Motor neuron (in vitro differentiated cells): ENCODE data around the gene CDO1. TPM values are rescaled to one million over a fixed set of nuclear protein-coding genes. Genes with fewer than 3 reads are reported as not detected.

Experiments used
- ATAC-seq, 8 experiments: fragments of 200-7000 bp; cut with Tn5 transposase; replicated peaks in 6 of 8; 2 replicates each; pipeline ENCODE4 v1.8.0; 2021; ENCODE audit warnings: mild to moderate bottlenecking in 8 of 8, moderate library complexity in 8 of 8
- H3K27ac ChIP-seq, 2 donors: fragments of 250-450 bp; sonication (Bioruptor Pico); 2 replicates each; pipeline ENCODE4 v1.9.0; 2021; ENCODE audit warnings: antibody characterized with exemption in 2 of 2, mild to moderate bottlenecking in 2 of 2, moderate library complexity in 1 of 2
- H3K4me1 ChIP-seq, 2 donors: fragments of 250-450 bp; sonication (Bioruptor Pico); replicated peaks in 1 of 2; 2 replicates each; pipeline ENCODE4 v1.6.1; 2021; ENCODE audit warnings: antibody characterized with exemption in 2 of 2, mild to moderate bottlenecking in 2 of 2, moderate library complexity in 1 of 2
- H3K4me3 ChIP-seq, 5 donors: fragments of 250-450 bp; sonication (Bioruptor Pico); 2 replicates each; pipeline ENCODE4 v1.9.0; 2021; ENCODE audit warnings: antibody characterized with exemption in 5 of 5, mild to moderate bottlenecking in 5 of 5, moderate library complexity in 4 of 5
- WGBS, 10 experiments: fragments of 450-650 bp; shearing (Covaris generic); methylation state at CpG; one replicate each; pipeline ENCODE4 v1.0.0; 2022; 5-methylcytosine and 5-hydroxymethylcytosine counted together
- in situ Hi-C, 9 experiments: fragments of 400-800 bp; cut with MboI; loops; one replicate each; pipeline ENCODE4 v1.15.0; 2021; ENCODE audit warnings: low sequenced_read_pairs in 9 of 9, low pct_unique_long_range_greater_than_20kb in 2 of 9; ENCODE audit not compliant: unreplicated experiment in 9 of 9
- total RNA-seq, 8 experiments: library from RNA; unstranded; fragments of 300-600 nt; gene quantifications; 2 replicates each; pipeline versions ENCODE4 v1.2.3 to v1.2.4, GENCODE V29; 2022

The CDO1 gene
- total RNA-seq, 8 experiments from 2014 or later = 0.36 to 158 (median 36.0) TPM

DNA sequence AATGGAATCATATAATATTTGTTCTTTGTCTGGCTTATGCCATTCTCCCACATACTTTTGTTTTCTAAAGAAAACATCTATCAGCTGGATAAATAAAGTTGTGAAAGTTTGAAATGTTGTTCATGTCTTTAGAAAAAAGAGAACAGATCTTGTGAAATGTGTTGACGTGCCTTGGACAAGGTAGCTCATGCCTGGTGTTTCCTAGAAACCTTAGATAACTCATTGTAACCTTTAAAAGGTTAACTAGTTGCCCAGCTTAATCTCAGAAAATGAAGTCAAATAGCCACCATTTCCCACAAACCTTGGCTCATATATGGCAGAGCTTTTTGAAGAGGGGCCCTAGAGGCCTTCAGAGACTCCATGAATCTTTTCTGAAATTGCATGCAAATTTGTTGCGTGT, 15.3 kb downstream of the CDO1 start:
- ATAC-seq = no peak
- 39 to 100% (median 88%) methylated on average over 1 to 2 of the region's 2 CpGs; no CpG with 5 or more reads in 2 of the 10 experiments for WGBS, 10 experiments
- Histone ChIP-seq H3K4me1 (no peaks in the 10 kb centered on the region), H3K27ac (no peak overlapping the region), H3K4me3 (no peak overlapping the region)
- in situ Hi-C loops = no loop called here

DNA sequence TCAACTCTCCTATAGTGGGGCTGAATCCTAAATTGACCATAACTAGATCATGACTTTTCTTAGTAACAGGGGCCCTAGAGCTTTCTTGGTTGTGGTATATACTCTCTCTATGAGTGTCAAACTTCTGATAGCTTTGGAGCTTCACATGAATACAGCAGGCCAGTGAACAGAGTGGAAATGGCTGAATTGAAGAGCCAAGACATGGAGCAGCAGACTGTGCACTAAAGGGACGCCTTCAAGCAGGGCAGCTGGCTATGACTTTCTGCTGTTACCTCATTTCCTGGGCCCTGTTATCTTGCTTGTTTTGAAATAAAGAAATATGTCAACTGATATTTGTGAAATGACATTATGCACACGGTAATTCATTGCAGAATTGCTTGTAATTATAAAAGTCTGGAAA, 16.4 kb downstream of the CDO1 start:
- Histone ChIP-seq H3K27ac (no peak overlapping the region), H3K4me3 (no peak overlapping the region), H3K4me1 (no peaks in the 10 kb centered on the region)
- in situ Hi-C loops = no loop called here
- no peak for ATAC-seq
- 0 to 100% (median 36%) methylated on average over 1 to 2 of the region's 2 CpGs; no CpG with 5 or more reads in 3 of the 10 experiments for WGBS, 10 experiments

DNA sequence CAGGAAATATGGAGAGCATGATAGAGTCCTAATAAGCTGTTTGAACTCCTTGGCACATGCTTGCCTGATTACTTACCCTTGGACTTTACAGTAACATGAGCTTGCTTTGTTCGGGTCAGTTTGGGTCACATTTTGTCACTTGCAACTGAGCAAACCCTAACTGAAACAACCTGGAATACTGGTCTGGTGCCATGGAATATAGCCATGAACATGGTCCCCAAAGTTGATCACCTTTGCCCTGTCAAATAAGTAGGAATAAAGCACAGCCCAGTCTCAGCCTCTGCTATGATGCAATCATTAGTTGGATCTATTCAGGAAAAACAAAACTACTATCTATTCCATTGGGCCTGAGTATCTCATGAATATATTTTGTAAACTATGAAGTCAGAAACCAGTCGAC, 18.2 kb downstream of the CDO1 start:
- 0 to 100% (median 67%) methylated on average over 1 to 2 of the region's 2 CpGs; no CpG with 5 or more reads in 1 of the 10 experiments for WGBS, 10 experiments
- Histone ChIP-seq H3K27ac (no peak overlapping the region), H3K4me1 (no peaks in the 10 kb centered on the region), H3K4me3 (no peak overlapping the region)
- ATAC-seq = no peak
- in situ Hi-C loops = no loop called here

DNA sequence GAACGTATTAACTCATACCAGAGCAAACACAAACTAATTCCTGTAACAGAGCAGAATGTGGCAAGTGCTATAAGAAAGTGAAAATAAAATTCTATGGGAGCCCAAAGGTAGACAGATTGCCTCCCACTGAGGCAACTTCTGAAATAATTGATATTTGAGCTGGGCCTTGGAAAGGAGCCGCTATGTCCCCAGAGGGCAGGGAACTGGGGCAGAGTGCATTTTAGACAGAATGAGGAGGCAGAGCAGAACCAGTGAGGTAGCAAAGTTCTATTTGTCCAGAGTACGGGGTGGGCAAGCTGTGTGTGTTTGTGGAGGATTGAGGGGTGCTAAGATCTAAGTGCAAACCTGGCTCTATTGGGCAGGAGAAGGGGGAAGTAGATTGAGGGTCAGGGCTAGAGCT, 19.8 kb downstream of the CDO1 start:
- no peaks in the 10 kb centered on the region for H3K4me1 ChIP-seq
- no peak for ATAC-seq
- in situ Hi-C loops = no loop called here
- no peak overlapping the region for H3K4me3 ChIP-seq
- H3K27ac ChIP-seq = no peak overlapping the region
- 14 to 100% (median 85%) methylated on average over 1 to 3 of the region's 3 CpGs; no CpG with 5 or more reads in 1 of the 10 experiments for WGBS, 10 experiments

DNA sequence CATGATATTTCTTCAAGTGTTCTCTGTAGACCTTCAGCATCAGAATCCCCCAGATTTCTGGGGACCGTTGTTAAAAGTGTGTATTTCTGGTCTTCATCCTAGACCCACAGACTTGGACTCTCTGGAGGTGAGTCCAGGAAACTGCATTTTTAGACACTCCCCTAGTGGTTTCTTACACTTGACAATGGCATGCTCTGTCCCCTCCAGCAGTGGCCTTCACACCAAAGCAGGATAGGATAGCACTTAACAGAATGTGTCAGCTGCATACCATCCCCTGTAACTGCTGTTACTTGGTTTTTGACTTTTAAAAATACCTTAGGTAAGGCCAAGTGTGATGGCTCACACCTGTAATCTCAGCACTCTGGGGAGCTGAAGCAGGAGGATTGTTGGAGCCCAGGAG, 20.8 kb downstream of the CDO1 start:
- in situ Hi-C loops = no loop called here
- H3K27ac ChIP-seq = no peak overlapping the region
- WGBS, 10 experiments = 17 to 100% (median 60%) methylated on average over 1 of the region's 1 CpG; no CpG with 5 or more reads in 4 of the 10 experiments
- H3K4me3 ChIP-seq = no peak overlapping the region
- no peak for ATAC-seq
- no peaks in the 10 kb centered on the region for H3K4me1 ChIP-seq

DNA sequence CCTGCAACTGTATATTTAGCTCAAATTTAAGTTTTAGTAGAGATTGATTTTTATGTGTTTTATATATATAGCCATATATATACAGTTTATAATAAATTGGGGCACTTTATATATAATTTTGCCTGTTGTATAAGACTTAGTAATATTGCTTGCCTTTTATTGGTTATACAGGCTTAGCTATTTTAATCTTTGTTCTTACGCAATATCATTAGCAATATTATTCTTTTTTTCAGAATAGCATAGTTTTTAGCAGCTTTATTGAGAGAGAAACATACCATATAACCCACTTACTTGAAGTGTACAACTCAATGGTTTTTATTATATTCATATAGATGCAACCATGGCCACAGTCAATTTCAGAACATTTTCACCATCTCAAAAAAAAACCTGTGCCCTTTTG, 28.0 kb downstream of the CDO1 start:
- no peaks in the 10 kb centered on the region for H3K4me1 ChIP-seq
- no peak overlapping the region for H3K4me3 ChIP-seq
- in situ Hi-C loops = no loop called here
- 31 to 100% (median 88%) methylated on average over 1 of the region's 1 CpG; no CpG with 5 or more reads in 1 of the 10 experiments for WGBS, 10 experiments
- no peak overlapping the region for H3K27ac ChIP-seq
- no peak for ATAC-seq

DNA sequence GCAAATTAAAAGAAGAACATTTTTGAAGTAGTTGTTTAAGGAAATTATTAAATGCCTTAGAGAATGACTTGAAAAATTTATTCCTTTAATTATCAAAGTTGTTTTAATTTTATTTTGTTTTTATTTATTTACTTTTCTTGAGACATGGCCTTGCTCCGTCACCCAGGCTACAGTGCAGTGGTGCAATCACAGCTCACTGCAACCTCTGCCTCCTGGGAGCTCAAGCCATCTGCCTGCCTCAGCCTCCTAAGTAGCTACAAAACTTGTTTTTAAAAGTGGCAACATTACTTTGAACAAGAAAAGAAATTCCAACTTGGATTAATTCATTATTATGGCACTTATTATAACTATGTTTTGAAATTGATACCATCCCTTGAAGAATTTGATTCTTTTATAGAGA, 29.0 kb downstream of the CDO1 start:
- ATAC-seq = no peak
- in situ Hi-C loops = no loop called here
- WGBS, 10 experiments = 0 to 20% (median 0%) methylated on average over 1 of the region's 1 CpG; no CpG with 5 or more reads in 2 of the 10 experiments
- H3K27ac ChIP-seq = no peak overlapping the region
- H3K4me3 ChIP-seq = no peak overlapping the region
- no peaks in the 10 kb centered on the region for H3K4me1 ChIP-seq

DNA sequence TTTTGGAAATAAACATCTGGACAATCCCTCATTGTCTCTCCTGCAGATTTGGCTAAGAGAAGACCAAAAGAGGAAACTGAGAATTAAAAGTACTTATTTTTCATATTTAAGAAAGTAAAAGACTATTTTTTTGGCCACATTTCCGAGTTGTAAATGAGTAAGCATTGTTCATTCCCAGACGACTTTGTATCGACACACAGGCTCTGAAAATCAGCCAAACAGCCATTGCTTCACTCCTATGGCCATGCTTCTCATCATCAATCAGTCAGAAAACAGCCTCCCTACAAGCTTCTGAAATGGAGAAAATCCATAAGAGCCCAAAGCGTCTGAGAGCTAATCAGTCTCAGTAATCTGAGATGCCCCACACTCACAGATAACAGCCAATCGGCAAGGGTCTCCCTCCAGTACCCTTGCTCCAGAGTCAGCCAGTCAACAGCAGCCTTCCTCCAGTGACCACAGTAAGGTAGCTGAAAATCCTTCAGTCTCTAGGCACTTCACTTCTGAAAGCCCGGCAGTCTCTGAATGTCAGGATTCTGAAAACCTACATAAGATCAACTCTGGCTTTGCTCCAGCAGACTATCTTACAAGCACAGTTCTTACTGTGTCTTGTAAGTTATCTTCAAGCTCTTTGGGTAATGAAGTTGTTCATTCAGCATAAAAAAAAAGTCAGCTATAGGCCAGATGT, 30.9 kb downstream of the CDO1 start:
- 0 to 90% (median 67%) methylated on average over 1 to 6 of the region's 6 CpGs; no CpG with 5 or more reads in 2 of the 10 experiments for WGBS, 10 experiments
- Histone ChIP-seq H3K27ac (no peak overlapping the region), H3K4me1 (no peaks in the 10 kb centered on the region), H3K4me3 (no peak overlapping the region)
- ATAC-seq = peak in 2 of 8 experiments; percentile 22 to 53
- in situ Hi-C loops = no loop called here

DNA sequence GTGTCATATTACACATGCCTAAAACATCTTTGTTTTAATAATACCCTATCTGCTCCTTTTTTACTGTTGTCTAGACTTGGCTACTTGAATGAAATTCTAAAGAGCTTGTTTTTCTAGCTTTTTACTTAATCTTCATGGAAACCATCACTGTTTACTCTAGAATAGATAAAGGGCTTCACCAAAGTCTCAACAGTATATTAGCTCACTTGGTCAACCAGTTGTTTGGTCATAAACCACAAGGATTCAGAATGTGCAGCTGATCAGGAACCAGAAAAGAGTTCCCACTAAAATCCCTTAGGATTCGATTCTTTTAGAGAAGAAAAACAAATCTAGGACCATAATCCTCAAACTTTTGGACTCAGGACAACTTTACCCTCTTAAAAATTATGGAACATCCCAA, 38.0 kb downstream of the CDO1 start:
- Histone ChIP-seq H3K4me3 (no peak overlapping the region), H3K27ac (no peak overlapping the region), H3K4me1 (no peaks in the 10 kb centered on the region)
- no peak for ATAC-seq
- in situ Hi-C loops = no loop called here
- 0 to 67% (median 27%) methylated on average over 1 of the region's 1 CpG; no CpG with 5 or more reads in 1 of the 10 experiments for WGBS, 10 experiments

DNA sequence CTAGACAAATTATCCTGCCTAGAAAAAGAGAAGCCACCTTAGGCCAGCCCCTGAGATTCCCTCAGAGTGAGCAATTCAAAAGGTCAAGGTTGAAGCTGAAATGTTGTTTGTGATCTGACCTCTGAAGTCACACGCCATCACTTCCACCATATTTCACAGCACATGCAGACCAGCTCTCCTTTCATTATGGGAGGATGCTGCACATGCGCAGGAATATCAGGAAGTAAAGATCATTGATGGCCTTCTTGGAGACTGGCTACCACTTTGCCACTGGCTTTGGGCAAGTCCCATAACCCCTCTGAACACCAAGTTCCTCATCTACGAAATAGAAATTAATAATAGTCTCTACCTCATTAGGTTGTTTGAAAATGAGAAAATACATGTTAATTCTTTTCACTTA, 39.5 kb downstream of the CDO1 start:
- WGBS, 10 experiments = 33 to 93% (median 67%) methylated on average over 1 to 3 of the region's 3 CpGs; no CpG with 5 or more reads in 4 of the 10 experiments
- no peak for ATAC-seq
- Histone ChIP-seq H3K4me1 (no peaks in the 10 kb centered on the region), H3K4me3 (no peak overlapping the region), H3K27ac (no peak overlapping the region)
- in situ Hi-C loops = no loop called here

DNA sequence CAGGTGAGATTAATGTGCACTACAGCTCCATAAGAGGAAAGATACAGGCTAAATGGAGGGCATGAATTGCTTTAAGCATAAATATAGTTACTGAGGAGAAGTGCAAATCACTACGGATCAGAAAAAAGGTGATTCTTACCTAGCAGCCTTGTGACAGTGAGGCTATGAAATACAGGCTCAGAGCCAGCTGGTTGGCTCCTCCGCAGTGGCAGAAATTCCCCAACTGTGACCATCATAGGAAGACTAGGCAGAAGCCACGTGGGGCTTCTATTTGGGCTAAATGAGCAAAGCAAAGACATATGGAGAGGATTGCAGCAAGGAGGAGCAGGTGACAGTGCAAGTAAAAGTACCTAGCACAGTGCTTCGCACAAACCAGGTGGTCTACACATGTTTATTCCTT, 40.5 kb downstream of the CDO1 start:
- in situ Hi-C loops = no loop called here
- Histone ChIP-seq H3K4me1 (no peaks in the 10 kb centered on the region), H3K27ac (no peak overlapping the region), H3K4me3 (no peak overlapping the region)
- WGBS, 10 experiments = 39 to 100% (median 72%) methylated on average over 1 to 4 of the region's 4 CpGs; no CpG with 5 or more reads in 2 of the 10 experiments
- ATAC-seq = no peak

DNA sequence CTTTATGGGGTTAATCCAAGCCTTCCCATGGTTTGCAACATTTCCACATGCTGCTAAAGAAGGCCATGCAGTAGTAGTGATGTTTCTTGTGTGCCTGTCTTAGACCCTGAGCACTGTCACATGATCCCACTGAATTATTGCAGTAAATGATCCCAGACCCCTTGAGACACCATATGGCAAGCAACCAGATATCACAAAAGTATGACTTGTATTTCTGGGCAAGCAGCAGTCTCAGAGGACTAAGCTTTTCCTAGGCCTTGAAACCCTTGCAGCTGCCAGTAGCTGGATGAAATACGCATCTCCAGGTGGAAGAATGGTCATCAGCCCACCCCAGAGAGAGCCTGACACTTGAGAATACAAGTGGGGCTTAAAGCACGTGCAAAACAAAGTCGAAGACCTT, 41.8 kb downstream of the CDO1 start:
- Histone ChIP-seq H3K27ac (no peak overlapping the region), H3K4me1 (no peaks in the 10 kb centered on the region), H3K4me3 (no peak overlapping the region)
- 20 to 92% (median 83%) methylated on average over 1 to 2 of the region's 3 CpGs; no CpG with 5 or more reads in 4 of the 10 experiments for WGBS, 10 experiments
- no peak for ATAC-seq
- in situ Hi-C loops = no loop called here

DNA sequence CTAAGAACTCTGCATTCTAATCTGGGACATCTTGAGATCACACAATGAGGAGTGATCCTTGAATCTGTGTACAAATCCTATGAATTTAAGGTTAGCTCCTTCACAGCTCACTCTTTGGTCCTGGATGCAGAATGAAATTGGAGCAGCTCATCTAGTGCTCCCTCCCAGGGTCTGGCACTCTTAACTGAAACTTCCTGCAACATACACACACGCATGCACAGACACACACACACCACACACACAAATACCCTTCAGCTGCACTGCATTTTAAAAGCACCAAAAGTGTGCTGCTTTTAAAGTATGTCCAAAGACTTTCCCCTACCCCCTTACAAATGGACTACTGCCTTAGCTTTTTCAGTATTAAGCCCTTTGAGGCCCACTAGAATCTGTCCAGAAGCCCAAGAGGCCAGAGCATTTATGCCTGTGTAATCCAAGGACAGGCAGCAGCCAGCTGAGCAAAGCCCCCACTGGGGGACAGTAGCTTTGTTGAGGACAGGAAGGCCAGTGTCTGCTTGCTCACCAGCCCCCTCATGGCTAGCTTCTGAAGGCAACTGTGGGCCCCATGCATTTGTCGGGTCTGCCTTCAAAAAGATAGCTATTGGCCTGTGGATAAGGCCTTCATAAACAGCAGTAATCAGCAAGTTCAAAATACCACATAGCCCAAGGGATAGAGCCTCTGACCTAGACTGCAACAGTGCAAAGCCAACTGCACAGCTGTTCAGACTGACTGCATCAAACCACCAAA, 43.6 kb downstream of the CDO1 start:
- in situ Hi-C loops = no loop called here

More for the DNA sequence above, 43.6 kb downstream of the CDO1 start:
- WGBS, 10 experiments = 0 to 100% (median 71%) methylated on average over 1 to 2 of the region's 2 CpGs; no CpG with 5 or more reads in 3 of the 10 experiments
- H3K27ac ChIP-seq = no peak overlapping the region
- ATAC-seq = no peak
- H3K4me1 ChIP-seq = no peaks in the 10 kb centered on the region
- no peak overlapping the region for H3K4me3 ChIP-seq
